Activated T-cell treated with anti-CD3 and anti-CD28 coated beads for 48 hours (primary cell): ENCODE measurements around the gene DHCR7.

Experiments used
- DNase-seq: peaks from one replicate; pipeline ENCODE4 v3.0.0-alpha.2; 2020; ENCODE audit warnings: low read depth

DHCR7 gene

GRCh38 chr11:71448257-71449171 is at the start of gene DHCR7:
TSS of gene DHCR7 (minus strand) at chr11:71448393. CDS start at chr11:71444952, 3,441 bp downstream.
- peak; percentile 95 for DNase-seq

GRCh38 chr11:71496421-71496820 is 48.2 kb upstream of the DHCR7 start:
- DNase-seq, result no peak

GRCh38 chr11:71495286-71496230 is 47.4 kb upstream of the DHCR7 start:
- DNase-seq, result no peak

- DNase-seq, result no peak
Observed at GRCh38 chr11:71491940-71492339, 43.7 kb upstream of the DHCR7 start.

GRCh38 chr11:71491531-71491930 is 43.3 kb upstream of the DHCR7 start:
- no peak for DNase-seq

- no peak for DNase-seq
Observed at GRCh38 chr11:71490731-71491390, 42.7 kb upstream of the DHCR7 start.

- no peak for DNase-seq
Observed at GRCh38 chr11:71490044-71490730, 42.0 kb upstream of the DHCR7 start.

GRCh38 chr11:71489311-71490043 is 41.3 kb upstream of the DHCR7 start:
- DNase-seq, result peak; percentile 57

- DNase-seq, result no peak
Observed at GRCh38 chr11:71488681-71489270, 40.6 kb upstream of the DHCR7 start.

GRCh38 chr11:71486320-71486719 is 38.1 kb upstream of the DHCR7 start:
- no peak for DNase-seq

- DNase-seq, result no peak
Observed at GRCh38 chr11:71485466-71485865, 37.3 kb upstream of the DHCR7 start.

- DNase-seq, result no peak
Observed at GRCh38 chr11:71485063-71485399, 36.8 kb upstream of the DHCR7 start.

GRCh38 chr11:71484248-71485062 is 36.3 kb upstream of the DHCR7 start:
- no peak for DNase-seq

GRCh38 chr11:71483692-71484091 is 35.5 kb upstream of the DHCR7 start:
- DNase-seq, result no peak

- DNase-seq, result no peak
Observed at GRCh38 chr11:71482746-71483364, 34.7 kb upstream of the DHCR7 start.

GRCh38 chr11:71482216-71482615 is 34.0 kb upstream of the DHCR7 start:
- DNase-seq, result no peak

- no peak for DNase-seq
Observed at GRCh38 chr11:71481101-71481960, 33.1 kb upstream of the DHCR7 start.

- DNase-seq, result no peak
Observed at GRCh38 chr11:71478528-71478840, 30.3 kb upstream of the DHCR7 start.
